H9 (cell line): ENCODE measurements around the gene CDK14. TPM values are rescaled to one million over a fixed set of nuclear protein-coding genes. Genes with fewer than 3 reads are reported as not detected.

Experiments
- DNase-seq: peaks from one replicate; pipeline ENCODE4 v3.0.0-alpha.2; 2017
- H2AFZ ChIP-seq: one replicate; pipeline ENCODE4 v1.6.1; 2013; ENCODE audit warnings: mild to moderate bottlenecking, low read length, control low read depth, moderate library complexity
- H2AK5ac ChIP-seq: 2 replicates; pipeline ENCODE4 v1.6.1; 2013; ENCODE audit warnings: low read length, control low read depth, mixed read lengths; ENCODE audit not compliant: insufficient read length
- H2BK120ac ChIP-seq: one replicate; pipeline ENCODE4 v1.6.1; 2013; ENCODE audit warnings: low read depth, mild to moderate bottlenecking, low read length, control low read depth, inconsistent platforms; ENCODE audit not compliant: poor library complexity, severe bottlenecking
- H2BK12ac ChIP-seq: 2 replicates; pipeline ENCODE4 v1.6.1; 2013; ENCODE audit warnings: low read length, control low read depth, mixed read lengths, low read depth; ENCODE audit not compliant: insufficient read length
- H2BK15ac ChIP-seq: 2 replicates; pipeline ENCODE4 v1.6.1; 2013; ENCODE audit warnings: low read depth, low read length, control low read depth
- H2BK20ac ChIP-seq: one replicate; pipeline ENCODE4 v1.6.1; 2013; ENCODE audit warnings: low read depth, mild to moderate bottlenecking, low read length, control low read depth, inconsistent platforms; ENCODE audit not compliant: poor library complexity, severe bottlenecking
- H2BK5ac ChIP-seq: 2 replicates; pipeline ENCODE4 v1.6.1; 2013; ENCODE audit warnings: low read length, control low read depth, mixed read lengths; ENCODE audit not compliant: insufficient read length
- H3K14ac ChIP-seq: 2 replicates; pipeline ENCODE4 v1.6.1; 2013; ENCODE audit warnings: low read length, control low read depth; ENCODE audit not compliant: insufficient read depth
- H3K18ac ChIP-seq: 2 replicates; pipeline ENCODE4 v1.6.1; 2013; ENCODE audit warnings: low read depth, mild to moderate bottlenecking, mixed read lengths, low read length, control low read depth; ENCODE audit not compliant: insufficient read length
- H3K23ac ChIP-seq: 2 replicates; pipeline ENCODE4 v1.6.1; 2013; ENCODE audit warnings: low read length, control low read depth, mixed read lengths, low read depth; ENCODE audit not compliant: insufficient read length
- H3K23me2 ChIP-seq: 2 replicates; pipeline ENCODE4 v1.6.1; 2013; ENCODE audit warnings: low read depth, mild to moderate bottlenecking, mixed read lengths, low read length, control low read depth; ENCODE audit not compliant: insufficient read length, poor library complexity, severe bottlenecking
- H3K27ac ChIP-seq: 2 replicates; pipeline ENCODE4 v1.5.1; 2013; ENCODE audit warnings: low read length, control low read depth, mixed read lengths, low read depth; ENCODE audit not compliant: insufficient read length
- H3K27me3 ChIP-seq: 2 replicates; pipeline ENCODE4 v1.6.1; 2013; ENCODE audit warnings: low read length, control low read depth, inconsistent platforms; ENCODE audit not compliant: insufficient read depth
- H3K4ac ChIP-seq: 2 replicates; pipeline ENCODE4 v1.6.1; 2013; ENCODE audit warnings: low read depth, mild to moderate bottlenecking, control low read depth, inconsistent platforms, low read length, moderate library complexity
- H3K4me1 ChIP-seq: 2 replicates; pipeline ENCODE4 v1.6.1; 2013; ENCODE audit warnings: low read length, control low read depth, inconsistent platforms; ENCODE audit not compliant: insufficient read depth
- H3K4me2 ChIP-seq: 2 replicates; pipeline ENCODE4 v1.6.1; 2013; ENCODE audit warnings: low read length, control low read depth, mixed read lengths; ENCODE audit not compliant: insufficient read length, insufficient read depth
- H3K56ac ChIP-seq: 2 replicates; pipeline ENCODE4 v1.6.1; 2013; ENCODE audit warnings: low read depth, mild to moderate bottlenecking, mixed read lengths, low read length, control low read depth; ENCODE audit not compliant: insufficient read length
- H3K79me1 ChIP-seq: 2 replicates; pipeline ENCODE4 v1.6.1; 2013; ENCODE audit warnings: low read depth, mild to moderate bottlenecking, moderate library complexity, low read length, control low read depth, inconsistent platforms; ENCODE audit not compliant: insufficient read depth, poor library complexity, severe bottlenecking
- H3K79me2 ChIP-seq: 2 replicates; pipeline ENCODE4 v1.6.1; 2013; ENCODE audit warnings: low read length, control low read depth, inconsistent platforms; ENCODE audit not compliant: insufficient read depth
- H3K9ac ChIP-seq: 2 replicates; pipeline ENCODE4 v1.6.1; 2013; ENCODE audit warnings: low read length, control low read depth, mixed read lengths; ENCODE audit not compliant: insufficient read length; ENCODE audit errors: extremely low read depth
- H3K9me3 ChIP-seq: one replicate; pipeline ENCODE4 v1.6.1; 2013; ENCODE audit warnings: low read depth, low read length, inconsistent platforms; ENCODE audit not compliant: control insufficient read depth
- H3T11ph ChIP-seq: one replicate; pipeline ENCODE4 v1.6.1; 2013; ENCODE audit warnings: mild to moderate bottlenecking, low read length, control low read depth, inconsistent platforms
- H4K20me1 ChIP-seq: one replicate; pipeline ENCODE4 v1.6.1; 2013; ENCODE audit not compliant: control insufficient read depth, insufficient read length, insufficient read depth
- H4K5ac ChIP-seq: 2 replicates; pipeline ENCODE4 v1.6.1; 2013; ENCODE audit warnings: low read depth, mild to moderate bottlenecking, mixed read lengths, low read length, control low read depth; ENCODE audit not compliant: insufficient read length
- H4K8ac ChIP-seq: replicated peaks from 2 replicates; pipeline ENCODE4 v1.6.1; 2013; ENCODE audit warnings: low read length, control low read depth, mixed read lengths, low read depth; ENCODE audit not compliant: insufficient read length
- H4K91ac ChIP-seq: 2 replicates; pipeline ENCODE4 v1.6.1; 2013; ENCODE audit warnings: low read depth, mild to moderate bottlenecking, moderate library complexity, mixed read lengths, low read length, control low read depth; ENCODE audit not compliant: insufficient read length
- H3K27ac Mint-ChIP-seq, 3 experiments: 2 replicates in 2 of 3; 3 replicates in 1 of 3; pipeline ENCODE4 v1.8.0; 2020 to 2021; ENCODE audit warnings: mixed read lengths in 3 of 3, mild to moderate bottlenecking in 1 of 3, moderate library complexity in 1 of 3
- H3K27me3 Mint-ChIP-seq: 2 replicates; pipeline ENCODE4 v1.8.0; 2021; ENCODE audit warnings: low read depth, mild to moderate bottlenecking, moderate library complexity, mixed read lengths
- H3K36me3 Mint-ChIP-seq, 3 experiments: 2 replicates in 2 of 3; 3 replicates in 1 of 3; pipeline ENCODE4 v1.8.0; 2020 to 2021; ENCODE audit warnings: low read depth in 3 of 3, mixed read lengths in 3 of 3; ENCODE audit not compliant: insufficient read depth in 1 of 3
- H3K4me1 Mint-ChIP-seq, 2 experiments: 2 replicates each; pipeline ENCODE4 v1.8.0; 2020; ENCODE audit warnings: mixed read lengths in 2 of 2
- H3K4me3 Mint-ChIP-seq, 2 experiments: 2 replicates in 1 of 2; 3 replicates in 1 of 2; pipeline ENCODE4 v1.8.0; 2020 to 2021; ENCODE audit warnings: mild to moderate bottlenecking in 2 of 2, mixed read lengths in 2 of 2, moderate library complexity in 1 of 2
- H3K9me3 Mint-ChIP-seq, 2 experiments: 2 replicates in 1 of 2; 3 replicates in 1 of 2; pipeline ENCODE4 v1.8.0; 2020; ENCODE audit warnings: mild to moderate bottlenecking in 2 of 2, mixed read lengths in 2 of 2, moderate library complexity in 1 of 2
- WGBS: extraction: QIAGEN DNeasy Blood & Tissue Kit; methylation state at CpG from one replicate; pipeline ENCODE4 v1.1.7; 2013; ENCODE audit warnings: missing lambda C conversion rate, low lambda C conversion rate, mixed read lengths; ENCODE audit not compliant: insufficient read length; ENCODE audit errors: extremely low coverage; 5-methylcytosine and 5-hydroxymethylcytosine counted together
- total RNA-seq: library from RNA; stranded (reverse); gene quantifications from 2 replicates; pipeline ENCODE4 v1.2.1, GENCODE V29; 2021
- TF ChIP-seq, protein P1 (sequence below): fragments of 200-600 bp; sonication (generic); conservative IDR thresholded peaks from 3 replicates; pipeline ENCODE4 v1.8.0; 2021; ENCODE audit warnings: antibody characterized with exemption, mild to moderate bottlenecking

The CDK14 gene
- total RNA-seq, 1 experiment from 2014 or later = 23.9 TPM

DNA sequence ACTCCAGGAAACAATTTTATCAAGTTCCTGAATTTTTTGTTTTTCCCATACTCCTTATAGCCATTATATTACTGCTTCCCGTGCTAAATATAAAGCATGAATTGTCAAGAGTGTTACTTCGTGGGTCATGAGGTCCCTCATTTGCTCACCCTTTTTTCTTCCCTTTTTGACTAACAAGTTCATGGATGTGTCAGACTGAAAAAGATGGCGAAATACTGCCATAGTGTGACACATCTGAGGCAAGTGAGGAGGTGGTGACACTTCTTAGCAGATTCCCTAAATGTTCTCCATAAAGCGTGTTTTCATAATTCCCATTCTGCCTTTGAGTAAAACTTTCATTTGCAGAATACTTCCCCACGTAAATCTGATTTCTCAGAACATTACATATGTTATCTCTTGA is 398.5 kb downstream of the CDK14 start:
- Mint-ChIP-seq H3K9me3 (no peaks in the 10 kb centered on the region), H3K27ac (no peak overlapping the region), H3K27me3 (no peaks in the 10 kb centered on the region), H3K4me1 (no peaks in the 10 kb centered on the region), H3K4me3 (no peak overlapping the region), H3K36me3 (no peaks in the 10 kb centered on the region; a peak in 1 of 7 replicates)
- H3T11ph ChIP-seq = no peak overlapping the region
- H3K9me3 ChIP-seq = no peaks in the 10 kb centered on the region
- no peak overlapping the region for H2BK5ac ChIP-seq
- no peaks in the 10 kb centered on the region for H3K27me3 ChIP-seq
- H3K27ac ChIP-seq = no peak overlapping the region
- H3K23ac ChIP-seq = no peak overlapping the region
- no peaks in the 10 kb centered on the region for H3K23me2 ChIP-seq
- no peaks in the 10 kb centered on the region for H4K20me1 ChIP-seq
- no peak overlapping the region for H2AK5ac ChIP-seq
- H2BK12ac ChIP-seq = no peak overlapping the region
- H3K79me1 ChIP-seq = no peaks in the 10 kb centered on the region
- no CpG with 5 or more reads among the region's 5 CpGs for WGBS
- no peak overlapping the region for H4K5ac ChIP-seq
- no peak overlapping the region for H3K4me2 ChIP-seq
- no peak overlapping the region for H2BK120ac ChIP-seq
- H3K4me1 ChIP-seq = no peaks in the 10 kb centered on the region
- no peak overlapping the region for H3K18ac ChIP-seq
- TF ChIP-seq, protein P1, sequence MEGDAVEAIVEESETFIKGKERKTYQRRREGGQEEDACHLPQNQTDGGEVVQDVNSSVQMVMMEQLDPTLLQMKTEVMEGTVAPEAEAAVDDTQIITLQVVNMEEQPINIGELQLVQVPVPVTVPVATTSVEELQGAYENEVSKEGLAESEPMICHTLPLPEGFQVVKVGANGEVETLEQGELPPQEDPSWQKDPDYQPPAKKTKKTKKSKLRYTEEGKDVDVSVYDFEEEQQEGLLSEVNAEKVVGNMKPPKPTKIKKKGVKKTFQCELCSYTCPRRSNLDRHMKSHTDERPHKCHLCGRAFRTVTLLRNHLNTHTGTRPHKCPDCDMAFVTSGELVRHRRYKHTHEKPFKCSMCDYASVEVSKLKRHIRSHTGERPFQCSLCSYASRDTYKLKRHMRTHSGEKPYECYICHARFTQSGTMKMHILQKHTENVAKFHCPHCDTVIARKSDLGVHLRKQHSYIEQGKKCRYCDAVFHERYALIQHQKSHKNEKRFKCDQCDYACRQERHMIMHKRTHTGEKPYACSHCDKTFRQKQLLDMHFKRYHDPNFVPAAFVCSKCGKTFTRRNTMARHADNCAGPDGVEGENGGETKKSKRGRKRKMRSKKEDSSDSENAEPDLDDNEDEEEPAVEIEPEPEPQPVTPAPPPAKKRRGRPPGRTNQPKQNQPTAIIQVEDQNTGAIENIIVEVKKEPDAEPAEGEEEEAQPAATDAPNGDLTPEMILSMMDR = no peak
- H4K8ac ChIP-seq = no peak overlapping the region
- H2BK15ac ChIP-seq = no peak overlapping the region
- no peaks in the 10 kb centered on the region for H3K79me2 ChIP-seq
- no peak overlapping the region for H3K4ac ChIP-seq
- no peak overlapping the region for H3K56ac ChIP-seq
- H3K14ac ChIP-seq = no peak overlapping the region
- no peak for DNase-seq
- H3K9ac ChIP-seq = no peak overlapping the region
- H4K91ac ChIP-seq = no peak overlapping the region
- H2BK20ac ChIP-seq = no peak overlapping the region
- H2AFZ ChIP-seq = no peak overlapping the region
